C4-2B (cell line): ENCODE measurements around the gene COL6A5.
"Not testable (repeated sequence)": the region's sequence is repeated elsewhere in the genome, so short reads cannot be mapped to it uniquely, and the experiment has no call there.

Experiments used
- CTCF ChIP-seq: fragments of 450-650 bp; conservative IDR thresholded peaks from 2 replicates; pipeline ENCODE4 v1.5.1; 2017; ENCODE audit warnings: mild to moderate bottlenecking
- ZFX ChIP-seq: fragments of 450-650 bp; IDR thresholded peaks from 2 replicates; pipeline ENCODE4 v1.6.1; 2017

GRCh38 chr3:130408253-130408652, 62.8 kb downstream of the COL6A5 start:
- not testable (repeated sequence) for TF ChIP-seq CTCF, ZFX
